H1 (cell line): ENCODE results near the gene DIAPH1. TPM values are rescaled to one million over a fixed set of nuclear protein-coding genes. Genes with fewer than 3 reads are reported as not detected.
A peak's percentile ranks its signal among the peaks of the same experiment; 100 is the strongest.

Experiments
- CTCF ChIA-PET: fragments of 300-600 bp; sonication (Branson Sonifier 250); formaldehyde crosslinking; loops from one replicate; lab custom pipeline; 2021; ENCODE audit not compliant: partially characterized antibody; lab: Charles Lee
- POLR2A ChIA-PET: fragments of 300-600 bp; sonication (Branson Sonifier 250); formaldehyde crosslinking; loops from one replicate; lab custom pipeline; 2021; ENCODE audit warnings: inconsistent platforms; ENCODE audit not compliant: partially characterized antibody; lab: Charles Lee
- DNase-seq, 2 experiments: peaks; one replicate each; pipeline versions ENCODE4 v3.0.0 to v3.0.0-alpha.2; 2010 to 2022; ENCODE audit warnings: low spot score in 2 of 2, low read depth in 1 of 2, mixed read lengths in 1 of 2
- FAIRE-seq: peaks from 2 replicates; lab custom pipeline; 2011; peaks lifted over from hg19 to GRCh38; lab: Jason Lieb, UNC
- H2AFZ ChIP-seq: 2 replicates; pipeline ENCODE4 v1.8.1; 2012; ENCODE audit warnings: low read length, inconsistent platforms
- H2AK5ac ChIP-seq: 2 replicates; pipeline ENCODE4 v1.6.1; 2013; ENCODE audit warnings: low read depth, low read length
- H2BK120ac ChIP-seq: replicated peaks from 2 replicates; pipeline ENCODE3; 2013; ENCODE audit warnings: low read depth, low read length, inconsistent platforms
- H2BK12ac ChIP-seq: 2 replicates; pipeline ENCODE4 v1.6.1; 2013; ENCODE audit warnings: low read depth, low read length
- H2BK15ac ChIP-seq: 2 replicates; pipeline ENCODE4 v1.6.1; 2013; ENCODE audit warnings: low read length
- H2BK20ac ChIP-seq: 2 replicates; pipeline ENCODE4 v1.6.1; 2013; ENCODE audit warnings: low read length
- H2BK5ac ChIP-seq: 2 replicates; pipeline ENCODE4 v1.6.1; 2013; ENCODE audit warnings: low read depth, low read length
- H3K14ac ChIP-seq: 2 replicates; pipeline ENCODE4 v1.6.1; 2013; ENCODE audit warnings: inconsistent platforms; ENCODE audit not compliant: insufficient read length
- H3K18ac ChIP-seq: 2 replicates; pipeline ENCODE4 v1.6.1; 2013; ENCODE audit warnings: low read length; ENCODE audit errors: extremely low read depth
- H3K23ac ChIP-seq: 2 replicates; pipeline ENCODE4 v1.6.1; 2013; ENCODE audit warnings: inconsistent platforms; ENCODE audit not compliant: insufficient read length
- H3K23me2 ChIP-seq: 2 replicates; pipeline ENCODE4 v1.6.1; 2013; ENCODE audit warnings: low read depth, low read length
- H3K27ac ChIP-seq: 2 replicates; pipeline ENCODE4 v1.6.1; 2011; ENCODE audit warnings: low read depth, low read length, inconsistent platforms
- H3K27me3 ChIP-seq, 4 experiments: replicated peaks in 1 of 4; 1 replicate in 1 of 4; 2 replicates in 3 of 4; pipeline versions ENCODE4 v1.6.1 to v1.8.1; 2011 to 2013; ENCODE audit warnings: low read length in 3 of 4, mild to moderate bottlenecking in 3 of 4, inconsistent platforms in 2 of 4, mixed read lengths in 2 of 4, moderate library complexity in 1 of 4; ENCODE audit not compliant: control insufficient read depth in 3 of 4, insufficient read depth in 3 of 4; ENCODE audit errors: extremely low read depth in 1 of 4
- H3K36me3 ChIP-seq, 4 experiments: 2 replicates each; pipeline versions ENCODE4 v1.6.1 to v1.8.1; 2011 to 2013; ENCODE audit warnings: mild to moderate bottlenecking in 4 of 4, low read length in 3 of 4, moderate library complexity in 2 of 4, control low read depth in 1 of 4, inconsistent platforms in 1 of 4; ENCODE audit not compliant: insufficient read depth in 4 of 4, control insufficient read depth in 2 of 4
- H3K4ac ChIP-seq: replicated peaks from 2 replicates; pipeline ENCODE3; 2013; ENCODE audit warnings: low read length, low read depth, mixed read lengths, inconsistent platforms; ENCODE audit not compliant: insufficient read length
- H3K4me1 ChIP-seq, 4 experiments: replicated peaks in 1 of 4; 1 replicate in 1 of 4; 2 replicates in 3 of 4; pipeline versions ENCODE4 v1.6.1 to v1.8.1; 2011 to 2013; ENCODE audit warnings: low read length in 3 of 4, inconsistent platforms in 2 of 4, mixed read lengths in 1 of 4; ENCODE audit not compliant: insufficient read depth in 4 of 4, control insufficient read depth in 3 of 4
- H3K4me2 ChIP-seq, 2 experiments: 2 replicates each; pipeline versions ENCODE4 v1.6.1 to v1.8.1; 2011 to 2013; ENCODE audit warnings: low read depth in 2 of 2, low read length in 2 of 2, control low read depth in 1 of 2, inconsistent platforms in 1 of 2, mild to moderate bottlenecking in 1 of 2; ENCODE audit not compliant: insufficient read depth in 1 of 2
- H3K4me3 ChIP-seq, 4 experiments: fragments of 200-600, 300-600 bp in 1 of 4; sonication (generic), shearing (Covaris generic), sonication (Bioruptor Twin) in 1 of 4; 2 replicates each; pipeline versions ENCODE4 v1.5.1 to v1.8.1; 2011 to 2016; ENCODE audit warnings: low read length in 4 of 4, low read depth in 3 of 4, control low read depth in 2 of 4, inconsistent platforms in 2 of 4, mild to moderate bottlenecking in 2 of 4, mixed read lengths in 1 of 4, moderate library complexity in 1 of 4; ENCODE audit not compliant: insufficient read depth in 2 of 4; ENCODE audit errors: extremely low read depth in 1 of 4
- H3K56ac ChIP-seq: replicated peaks from 2 replicates; pipeline ENCODE3; 2013; ENCODE audit warnings: low read depth, mild to moderate bottlenecking, mixed read lengths, low read length, inconsistent platforms; ENCODE audit not compliant: insufficient read length
- H3K79me1 ChIP-seq: 2 replicates; pipeline ENCODE4 v1.6.1; 2013; ENCODE audit warnings: low read depth, low read length, control low read depth
- H3K79me2 ChIP-seq, 2 experiments: 2 replicates each; pipeline versions ENCODE4 v1.6.1 to v1.8.1; 2012 to 2013; ENCODE audit warnings: low read length in 2 of 2, mild to moderate bottlenecking in 2 of 2, inconsistent platforms in 1 of 2; ENCODE audit not compliant: insufficient read depth in 2 of 2, control insufficient read depth in 1 of 2
- H3K9ac ChIP-seq, 4 experiments: replicated peaks in 1 of 4; 1 replicate in 1 of 4; 2 replicates in 3 of 4; pipeline versions ENCODE4 v1.6.1 to v1.8.1; 2011 to 2013; ENCODE audit warnings: low read depth in 3 of 4, low read length in 3 of 4, control low read depth in 2 of 4, mild to moderate bottlenecking in 2 of 4, moderate library complexity in 2 of 4, inconsistent platforms in 1 of 4; ENCODE audit errors: extremely low read depth in 1 of 4
- H3K9me3 ChIP-seq, 2 experiments: 2 replicates each; pipeline versions ENCODE4 v1.6.1 to v1.8.1; 2012 to 2013; ENCODE audit warnings: mild to moderate bottlenecking in 2 of 2, moderate library complexity in 2 of 2, control low read depth in 1 of 2, inconsistent platforms in 1 of 2, low read depth in 1 of 2, low read length in 1 of 2, mixed read lengths in 1 of 2; ENCODE audit not compliant: insufficient read depth in 2 of 2
- H4K20me1 ChIP-seq, 2 experiments: replicated peaks in 1 of 2; 2 replicates each; pipeline versions ENCODE3 to v1.8.1; 2011 to 2013; ENCODE audit warnings: inconsistent platforms in 2 of 2, low read length in 2 of 2, mild to moderate bottlenecking in 1 of 2; ENCODE audit not compliant: insufficient read depth in 2 of 2, control insufficient read depth in 1 of 2
- H4K5ac ChIP-seq: 2 replicates; pipeline ENCODE4 v1.6.1; 2013; ENCODE audit warnings: low read length, low read depth, mixed read lengths, inconsistent platforms; ENCODE audit not compliant: insufficient read length
- H4K8ac ChIP-seq: 2 replicates; pipeline ENCODE4 v1.8.0; 2013; ENCODE audit warnings: mild to moderate bottlenecking, moderate library complexity, low read length, inconsistent platforms; ENCODE audit not compliant: insufficient read depth; ENCODE audit errors: extremely low read depth
- H4K91ac ChIP-seq: replicated peaks from 2 replicates; pipeline ENCODE3; 2013; ENCODE audit warnings: low read length, mixed read lengths, inconsistent platforms; ENCODE audit not compliant: insufficient read length
- CEBPB ChIP-seq: IDR thresholded peaks from 2 replicates; pipeline ENCODE4 v1.6.1; 2012; ENCODE audit warnings: low read depth, low read length
- EZH2 ChIP-seq: fragments of 200-600 bp; sonication (generic); IDR thresholded peaks from 2 replicates; pipeline ENCODE4 v1.7.1; 2012; ENCODE audit warnings: low read depth, mild to moderate bottlenecking, moderate library complexity, low read length, inconsistent platforms; ENCODE audit not compliant: severe bottlenecking
- MAX ChIP-seq: IDR thresholded peaks from 2 replicates; pipeline ENCODE4 v1.6.1; 2012; ENCODE audit warnings: inconsistent platforms
- PHF8 ChIP-seq: fragments of 200-600 bp; sonication (generic); conservative IDR thresholded peaks from 2 replicates; pipeline ENCODE4 v1.7.1; 2012; ENCODE audit warnings: low read depth, mild to moderate bottlenecking, inconsistent platforms, low read length, moderate library complexity
- RAD21 ChIP-seq, 2 experiments: IDR thresholded peaks in 1 of 2; conservative IDR thresholded peaks in 1 of 2; 2 replicates each; pipeline ENCODE4 v1.6.1; 2011; ENCODE audit warnings: low read depth in 2 of 2, low read length in 2 of 2, improper control_type of control experiment in 1 of 2, inconsistent platforms in 1 of 2, mild to moderate bottlenecking in 1 of 2, moderate library complexity in 1 of 2
- RXRA ChIP-seq: IDR thresholded peaks from 2 replicates; pipeline ENCODE4 v1.6.1; 2011; ENCODE audit warnings: low read depth, mild to moderate bottlenecking, low read length, moderate library complexity; ENCODE audit not compliant: insufficient read depth
- SIRT6 ChIP-seq: IDR thresholded peaks from one replicate; pipeline ENCODE4 v1.7.1; 2012; ENCODE audit warnings: low read length, inconsistent platforms
- SP1 ChIP-seq: IDR thresholded peaks from 2 replicates; pipeline ENCODE4 v1.6.1; 2011; ENCODE audit warnings: low read depth, low read length
- TCF12 ChIP-seq: IDR thresholded peaks from 2 replicates; pipeline ENCODE4 v1.6.1; 2011; ENCODE audit warnings: low read depth, mild to moderate bottlenecking, low read length
- WGBS, 2 experiments: shearing (Covaris generic) in 1 of 2; methylation state at CpG; one replicate each; pipeline versions ENCODE4 v1.1.6 to v1.1.7; 2013 to 2015; ENCODE audit warnings: low lambda C conversion rate in 2 of 2, mixed read lengths in 2 of 2, inconsistent platforms in 1 of 2, low coverage in 1 of 2, missing lambda C conversion rate in 1 of 2; ENCODE audit not compliant: insufficient replicate concordance in 2 of 2, insufficient coverage in 1 of 2, insufficient read length in 1 of 2; ENCODE audit errors: extremely low coverage in 1 of 2, missing lambda C conversion rate in 1 of 2; 5-methylcytosine and 5-hydroxymethylcytosine counted together
- polyA plus RNA-seq, 7 experiments: library from polyadenylated mRNA; depleted of rRNA in 3 of 7; stranded (reverse) in 5 of 7; unstranded in 2 of 7; fragments of >200 nt in 5 of 7; fragments of 200-250 nt in 2 of 7; gene quantifications; 1 replicate in 5 of 7; 2 replicates in 1 of 7; 4 replicates in 1 of 7; pipeline versions ENCODE4 v1.2.1 to v1.2.3, GENCODE V29; 2011 to 2013; ENCODE audit warnings: missing spikeins in 2 of 7, mixed read lengths in 2 of 7
- total RNA-seq: library from RNA; stranded (reverse); fragmentation: NEBNext Ultra II Directional; extraction: Animal tissue kit (Norgen Biotek cat#: 25700); gene quantifications from 2 replicates; pipeline ENCODE4 v1.2.1, GENCODE V29; 2021

The DIAPH1 gene
- total and polyA plus RNA-seq, 2 of the 8 experiments (the other 6 are each of a cell fraction or from before 2014, with no cell fraction given): 61.2 to 114 TPM

DNA sequence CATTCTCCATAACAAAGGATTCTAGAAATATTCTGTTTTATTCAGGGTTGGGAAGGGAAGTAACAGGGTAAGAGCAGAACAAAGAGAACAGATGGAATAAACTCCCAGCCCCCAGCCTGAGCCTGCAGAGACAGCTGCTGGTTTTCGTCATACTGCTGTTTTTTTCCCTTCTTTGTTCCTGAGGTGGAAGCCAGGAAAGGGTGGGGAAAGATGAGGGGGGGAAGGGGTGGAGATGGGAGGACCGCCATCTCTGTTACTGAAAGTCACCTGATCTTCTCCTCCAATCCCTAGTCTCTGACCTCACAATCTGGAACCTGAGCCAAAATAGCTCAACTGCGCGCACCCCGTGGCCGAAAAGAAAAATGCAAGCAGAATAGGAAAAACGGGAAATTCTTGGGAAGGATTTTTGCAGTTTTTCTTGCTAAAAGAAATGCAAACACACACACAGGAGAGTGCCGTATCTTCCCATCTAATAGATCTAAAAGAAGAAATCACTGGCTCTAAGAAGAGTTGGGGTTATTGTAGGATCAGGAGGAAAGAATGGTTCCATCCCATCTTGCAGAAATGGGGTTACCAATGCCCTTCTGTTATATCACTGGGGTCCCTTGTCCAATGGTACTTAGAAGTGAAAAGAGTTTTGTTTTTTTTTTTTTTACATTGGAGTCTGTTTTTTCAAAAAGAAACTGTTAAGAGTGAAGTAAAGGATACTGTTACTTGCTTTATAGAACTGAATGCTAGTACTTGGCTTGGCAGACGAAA lies 57.9 kb downstream of the DIAPH1 start:
- POLR2A ChIA-PET: interaction anchor here (0.7 to 1.4 kb wide), 7 partner anchors 36 to 342 kb away, joined by 3 to 6 read pairs (median 3); partner anchors contain the start of genes PCDHGA10 and PCDHGC4
- Histone ChIP-seq H4K8ac (no peak overlapping the region), H3K23ac (no peak overlapping the region), H2BK120ac (no peak overlapping the region), H3K79me2 (no peaks in the 10 kb centered on the region), H3K23me2 (no peaks in the 10 kb centered on the region), H4K91ac (no peak overlapping the region), H3K4me3 (peak overlapping the region in 1 of 4 experiments; percentile 50; a peak in 3 of 8 replicates), H2AK5ac (no peak overlapping the region), H3K18ac (no peak overlapping the region), H4K5ac (peak overlapping the region; percentile 37), H3K4ac (no peak overlapping the region), H2BK15ac (no peak overlapping the region), H3K36me3 (peaks cover 0 to 5% (median 1%) of the 10 kb centered on the region in 4 experiments; a peak in 3 of 8 replicates), H2BK12ac (no peak overlapping the region), H2BK20ac (no peak overlapping the region), H3K9ac (peak overlapping the region in 1 of 4 experiments; percentile 53; a peak in 3 of 7 replicates), H3K56ac (no peak overlapping the region), H3K9me3 (no peaks in the 10 kb centered on the region), H3K4me1 (peaks cover 3 to 18% (median 6%) of the 10 kb centered on the region in 4 experiments; a peak in 6 of 7 replicates), H4K20me1 (no peaks in the 10 kb centered on the region), H3K27me3 (no peaks in the 10 kb centered on the region), H2BK5ac (no peak overlapping the region), H3K79me1 (no peaks in the 10 kb centered on the region), H3K4me2 (peak overlapping the region; percentile 4 to 52; a peak in 3 of 4 replicates), H3K14ac (no peak overlapping the region), H3K27ac (peak overlapping the region; percentile 73), H2AFZ (no peak overlapping the region)
- WGBS, 2 experiments: 15% methylated on average over 9 of the region's 9 CpGs; no CpG with 5 or more reads in 1 of the 2 experiments
- peak; percentile 73 to 84 for DNase-seq
- FAIRE-seq: peak; percentile 100
- CTCF ChIA-PET: interaction anchor here (0.6 to 6.2 kb wide), 23 partner anchors 11 to 468 kb away, joined by 3 to 74 read pairs (median 4); partner anchors contain the start of genes PCDHB15, PCDHGA10, PCDHGA2 and PCDHGB1
- peak; percentile 81 for TF ChIP-seq SP1
- peak; percentile 61 for TF ChIP-seq MAX
- peak; percentile 87; the same call in 1 of the 2 replicates for TF ChIP-seq TCF12
- peak; percentile 74 for TF ChIP-seq CEBPB
- no peak for TF ChIP-seq EZH2
- no peak for TF ChIP-seq SIRT6
- TF ChIP-seq RAD21 (IDR thresholded peaks at IDR 0.05 in 1 of 2, conservative IDR thresholded peaks at IDR 0.05 in 1 of 2; ENCODE audit: low read depth in 2 of 2, low read length in 2 of 2): peak; percentile 75 to 76
- TF ChIP-seq RXRA: no peak
- no peak for TF ChIP-seq PHF8
